Adrenal gland (tissue), 12 donors: ENCODE results near the gene IL3. TPM values are rescaled to one million over a fixed set of nuclear protein-coding genes. Genes with fewer than 3 reads are reported as not detected.

Source experiments
- DNase-seq, 7 donors: peaks; one replicate each; pipeline ENCODE4 v3.0.0-alpha.2; 2019 to 2020
- H3K27ac ChIP-seq, 5 donors: fragments of 200-600 bp; sonication (generic) in 4 of 5; 1 replicate in 3 of 5; 2 replicates in 2 of 5; pipeline versions ENCODE4 v1.5.1 to v1.8.0; 2016 to 2020; ENCODE audit warnings: mild to moderate bottlenecking in 1 of 5
- H3K27me3 ChIP-seq: fragments of 200-600 bp; 2 replicates; pipeline ENCODE4 v1.8.0; 2021
- H3K36me3 ChIP-seq, 2 donors: fragments of 200-600 bp; replicated peaks in 1 of 2; 1 replicate in 1 of 2; 2 replicates in 1 of 2; pipeline versions ENCODE4 v1.5.1 to v1.8.0; 2018 to 2022
- H3K4me1 ChIP-seq, 2 donors: fragments of 200-600 bp; replicated peaks in 1 of 2; 1 replicate in 1 of 2; 2 replicates in 1 of 2; pipeline versions ENCODE4 v1.5.1 to v1.8.0; 2018 to 2021
- H3K4me3 ChIP-seq, 4 donors: fragments of 200-600 bp; sonication (generic) in 3 of 4; one replicate each; pipeline ENCODE4 v1.5.1; 2016 to 2018
- H3K9me3 ChIP-seq, 3 donors: fragments of 200-600 bp; sonication (generic) in 1 of 3; replicated peaks in 1 of 3; 1 replicate in 2 of 3; 2 replicates in 1 of 3; pipeline versions ENCODE4 v1.5.1 to v1.8.0; 2016 to 2021
- POLR2A ChIP-seq, 2 donors: fragments of 450-650 bp; IDR thresholded peaks; one replicate each; pipeline ENCODE4 v1.6.1; 2017; ENCODE audit warnings: antibody characterized with exemption in 2 of 2, mild to moderate bottlenecking in 2 of 2, moderate library complexity in 1 of 2
- WGBS, 4 donors: extraction: QIAGEN DNeasy Blood & Tissue Kit in 2 of 4; methylation state at CpG; one replicate each; pipeline versions ENCODE4 v1.1.5 to v1.1.7; 2013 to 2017; 5-methylcytosine and 5-hydroxymethylcytosine counted together
- intact Hi-C, 2 donors: fragments of 100-400 bp; cut with DNase I; formaldehyde crosslinking; loops; one replicate each; pipeline versions ENCODE4 v1.14.1 to v1.15.0; 2022 to 2023
- polyA plus RNA-seq, 3 donors: library from polyadenylated mRNA; stranded (reverse); fragments of 200-250 nt in 2 of 3; fragments of 350-450 nt in 1 of 3; fragmentation: Illumina TruSeq in 1 of 3; extraction: RNeasy Lipid Tissue Mini Kit (QIAGEN cat#74804) in 1 of 3; gene quantifications; one replicate each; pipeline ENCODE4 v1.2.3, GENCODE V29; 2013 to 2014
- small RNA-seq, 2 donors: library from RNA; depleted of rRNA; stranded (forward); fragments of <200 nt; gene quantifications; one replicate each; pipeline ENCODE3, GENCODE V24; 2016
- total RNA-seq, 9 donors: library from RNA; depleted of rRNA in 4 of 9; stranded (reverse); fragments of >200 nt in 4 of 9; fragments of 120-200 nt in 1 of 9; fragmentation: NEBNext Ultra II Directional in 1 of 9; extraction: Animal tissue kit (Norgen Biotek cat#: 25700) in 1 of 9; gene quantifications; one replicate each; pipeline versions ENCODE4 v1.1.0 to v1.2.4, GENCODE V29; 2013 to 2023
- TF ChIP-seq, protein P1 (sequence below), 6 experiments: fragments of 450-650 bp in 4 of 6; fragments of 200-600 bp in 2 of 6; sonication (generic) in 1 of 6; IDR thresholded peaks; 1 replicate in 5 of 6; 2 replicates in 1 of 6; pipeline versions ENCODE4 v1.5.1 to v1.8.0; 2016 to 2021; ENCODE audit warnings: antibody characterized with exemption in 6 of 6, mild to moderate bottlenecking in 2 of 6, moderate library complexity in 1 of 6
- donor health status: healthy with polysubstance abuse.
- donor health status: Bipolar disorder and iron deficiency.
- donor health status: DM: yes; HTN: yes; CAD: no.
- donor health status: DM: no; HTN: no; CAD: no.
- donor health status: DM: no; HTN: no; CAD: no.
- donor health status: DM: yes; HTN: yes; CAD: no.

IL3 gene
- total and polyA plus RNA-seq, 12 donors: not detected

DNA sequence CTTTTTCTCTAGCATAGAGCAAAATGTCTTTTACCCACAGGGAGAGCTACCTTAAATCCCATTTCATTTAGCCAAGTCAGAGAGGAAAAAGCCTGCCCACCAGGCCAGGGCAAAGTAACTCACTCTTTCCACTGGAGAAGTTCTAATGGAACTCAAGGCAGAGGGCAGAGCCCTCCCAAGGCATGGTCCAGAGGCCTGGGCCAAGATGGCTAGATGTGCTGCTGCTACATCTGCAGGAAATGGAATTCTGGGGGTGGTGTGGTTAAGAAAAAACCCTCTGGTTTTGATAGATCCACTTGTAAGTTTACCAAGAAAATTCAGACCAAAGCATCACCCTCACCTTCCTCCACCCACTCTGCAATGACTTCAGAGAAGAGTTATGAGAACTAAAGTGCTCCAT is 50.5 kb downstream of the IL3 start:
- no peak for DNase-seq
- no peaks in the 10 kb centered on the region for H3K36me3 ChIP-seq
- no peaks in the 10 kb centered on the region for H3K9me3 ChIP-seq
- no peak overlapping the region for H3K4me3 ChIP-seq
- intact Hi-C loops: no loop called here
- no peak overlapping the region for H3K27ac ChIP-seq
- no peaks in the 10 kb centered on the region for H3K4me1 ChIP-seq
- H3K27me3 ChIP-seq: no peaks in the 10 kb centered on the region
- no peak for TF ChIP-seq POLR2A (IDR thresholded peaks at IDR 0.05)
- TF ChIP-seq, protein P1, sequence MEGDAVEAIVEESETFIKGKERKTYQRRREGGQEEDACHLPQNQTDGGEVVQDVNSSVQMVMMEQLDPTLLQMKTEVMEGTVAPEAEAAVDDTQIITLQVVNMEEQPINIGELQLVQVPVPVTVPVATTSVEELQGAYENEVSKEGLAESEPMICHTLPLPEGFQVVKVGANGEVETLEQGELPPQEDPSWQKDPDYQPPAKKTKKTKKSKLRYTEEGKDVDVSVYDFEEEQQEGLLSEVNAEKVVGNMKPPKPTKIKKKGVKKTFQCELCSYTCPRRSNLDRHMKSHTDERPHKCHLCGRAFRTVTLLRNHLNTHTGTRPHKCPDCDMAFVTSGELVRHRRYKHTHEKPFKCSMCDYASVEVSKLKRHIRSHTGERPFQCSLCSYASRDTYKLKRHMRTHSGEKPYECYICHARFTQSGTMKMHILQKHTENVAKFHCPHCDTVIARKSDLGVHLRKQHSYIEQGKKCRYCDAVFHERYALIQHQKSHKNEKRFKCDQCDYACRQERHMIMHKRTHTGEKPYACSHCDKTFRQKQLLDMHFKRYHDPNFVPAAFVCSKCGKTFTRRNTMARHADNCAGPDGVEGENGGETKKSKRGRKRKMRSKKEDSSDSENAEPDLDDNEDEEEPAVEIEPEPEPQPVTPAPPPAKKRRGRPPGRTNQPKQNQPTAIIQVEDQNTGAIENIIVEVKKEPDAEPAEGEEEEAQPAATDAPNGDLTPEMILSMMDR (IDR thresholded peaks at IDR 0.05): no peak

DNA sequence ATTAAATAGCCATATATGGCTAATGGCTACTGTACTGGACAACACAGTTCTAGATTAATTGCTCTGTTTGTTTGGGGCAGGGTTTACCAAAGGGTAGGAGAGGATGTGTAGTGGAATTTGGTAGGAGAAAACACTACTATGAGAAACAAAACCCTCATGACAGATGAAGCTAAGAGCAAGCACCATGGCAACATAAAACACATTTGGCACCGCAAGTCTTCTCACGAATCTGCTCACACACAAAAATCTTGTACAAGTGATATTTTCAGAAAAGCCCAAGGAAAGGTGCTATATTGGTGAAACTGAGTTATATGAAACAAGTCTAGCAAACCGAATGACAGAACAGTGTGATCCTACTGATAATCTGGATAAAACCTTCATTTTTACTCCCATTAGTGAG is 51.7 kb downstream of the IL3 start:
- no peaks in the 10 kb centered on the region for H3K27me3 ChIP-seq
- intact Hi-C loops: no loop called here
- no peak overlapping the region for H3K27ac ChIP-seq
- H3K4me3 ChIP-seq: no peak overlapping the region
- WGBS, 4 donors: 83 to 91% (median 87%) methylated on average over 3 of the region's 3 CpGs
- H3K36me3 ChIP-seq: no peaks in the 10 kb centered on the region
- H3K9me3 ChIP-seq: no peaks in the 10 kb centered on the region
- no peaks in the 10 kb centered on the region for H3K4me1 ChIP-seq
- TF ChIP-seq, protein P1 (IDR thresholded peaks at IDR 0.05): no peak
- no peak for TF ChIP-seq POLR2A (IDR thresholded peaks at IDR 0.05)
- no peak for DNase-seq

Small RNAs within 50 kb of the gene (small RNA-seq; reads per million reads assigned to genes)
- gene RF00285: 0 reads per million in 2 donors

Other genes starting within 250 kb of the IL3 start
- under 1 TPM in 1 of 9 donors, not detected in 8; 0.11 TPM for gene MEIKIN, start 115.0 kb upstream of the IL3 start, total RNA-seq
- not detected for gene MEIKIN, start 115.0 kb upstream of the IL3 start, polyA plus RNA-seq
- gene ACSL6, start 49.0 kb upstream of the IL3 start, total RNA-seq: 10 to 100 TPM in 2 of 9 donors, 1 to 10 TPM in 7; 5.5 to 14.5 (median 7.8) TPM
- 1 to 10 TPM; 2.5 to 6.5 (median 6.4) TPM for gene ACSL6, start 49.0 kb upstream of the IL3 start, polyA plus RNA-seq
- gene CSF2, start 13.1 kb downstream of the IL3 start, total RNA-seq: under 1 TPM in 1 of 9 donors, not detected in 8; 0.31 TPM
- gene CSF2, start 13.1 kb downstream of the IL3 start, polyA plus RNA-seq: not detected
- 10 to 100 TPM in 8 of 9 donors, 1 to 10 TPM in 1; 9.9 to 34.0 (median 16.3) TPM for gene P4HA2, start 167.2 kb downstream of the IL3 start, total RNA-seq
- gene P4HA2, start 167.2 kb downstream of the IL3 start, polyA plus RNA-seq: 10 to 100 TPM; 10.3 to 12.6 (median 11.6) TPM
- gene PDLIM4, start 197.0 kb downstream of the IL3 start, total RNA-seq: 10 to 100 TPM in 1 of 9 donors, 1 to 10 TPM in 7, under 1 TPM in 1; 0.87 to 11.7 (median 3.6) TPM
- 10 to 100 TPM in 2 of 3 donors, 1 to 10 TPM in 1; 2.8 to 20.2 (median 14.3) TPM for gene PDLIM4, start 197.0 kb downstream of the IL3 start, polyA plus RNA-seq
- gene SLC22A4, start 233.7 kb downstream of the IL3 start, total RNA-seq: 1 to 10 TPM; 1.4 to 8.2 (median 2.8) TPM
- gene SLC22A4, start 233.7 kb downstream of the IL3 start, polyA plus RNA-seq: 1 to 10 TPM; 3.3 to 4.0 (median 3.7) TPM